HepG2 (cell line): Measurements from ENCODE around the gene NPDC1. TPM values are rescaled to one million over a fixed set of nuclear protein-coding genes. Genes with fewer than 3 reads are reported as not detected.
A peak's percentile ranks its signal among the peaks of the same experiment; 100 is the strongest.

Experiments used
- ARNT2 ChIP-seq: sonication (generic); formaldehyde crosslinking; IDR thresholded peaks from 2 replicates; pipeline ENCODE4 v1.8.0; 2022; ENCODE audit warnings: mild to moderate bottlenecking, low read depth, missing genetic modification reagents, moderate library complexity
- DMAP1 ChIP-seq: IDR thresholded peaks from 2 replicates; pipeline ENCODE4 v1.6.1; 2016
- GATAD1 ChIP-seq: IDR thresholded peaks from 2 replicates; pipeline ENCODE4 v1.6.1; 2016; ENCODE audit warnings: missing genetic modification reagents, missing compliant biosample characterization
- HINFP ChIP-seq: sonication (generic); formaldehyde crosslinking; IDR thresholded peaks from 2 replicates; pipeline ENCODE4 v1.4.0; 2020; ENCODE audit warnings: low read depth, mild to moderate bottlenecking, missing genetic modification reagents
- HOXA7 ChIP-seq: sonication (generic); formaldehyde crosslinking; IDR thresholded peaks from 2 replicates; pipeline ENCODE4 v1.8.1; 2022; ENCODE audit warnings: mild to moderate bottlenecking, missing genetic modification reagents, moderate library complexity
- KAT7 ChIP-seq: IDR thresholded peaks from 2 replicates; pipeline ENCODE4 v1.6.1; 2018; ENCODE audit warnings: borderline replicate concordance, missing compliant biosample characterization
- KLF15 ChIP-seq: sonication (generic); formaldehyde crosslinking; IDR thresholded peaks from 2 replicates; pipeline ENCODE4 v1.8.1; 2023; ENCODE audit warnings: borderline replicate concordance, mild to moderate bottlenecking, inconsistent platforms, missing genetic modification reagents, mixed read lengths
- ONECUT2 ChIP-seq: sonication (generic); formaldehyde crosslinking; IDR thresholded peaks from 2 replicates; pipeline ENCODE4 v1.4.0; 2020; ENCODE audit warnings: missing genetic modification reagents
- PRMT3 ChIP-seq: sonication (generic); formaldehyde crosslinking; IDR thresholded peaks from 2 replicates; pipeline ENCODE4 v1.8.1; 2022; ENCODE audit warnings: low read depth, mild to moderate bottlenecking, moderate library complexity, missing genetic modification reagents, borderline replicate concordance
- RFX5 ChIP-seq: IDR thresholded peaks from 2 replicates; pipeline ENCODE4 v1.6.1; 2011; ENCODE audit warnings: low read depth, low read length, improper control_type of control experiment
- SPEN ChIP-seq: sonication (generic); formaldehyde crosslinking; IDR thresholded peaks from 2 replicates; pipeline ENCODE4 v1.5.1; 2020; ENCODE audit warnings: low read depth, mild to moderate bottlenecking, missing genetic modification reagents
- U2AF1 ChIP-seq: fragments of 200-400 bp; formaldehyde crosslinking; optimal IDR thresholded peaks from 2 replicates; pipeline ENCODE3; 2017; ENCODE audit warnings: mild to moderate bottlenecking, low read depth, low read length
- ZFP36 ChIP-seq: fragments of 150-350 bp; IDR thresholded peaks from 2 replicates; pipeline ENCODE4 v1.6.1; 2018; ENCODE audit warnings: borderline replicate concordance, low read length, low read depth; ENCODE audit not compliant: partially characterized antibody
- ZNF207 ChIP-seq: fragments of 450-650 bp; IDR thresholded peaks from 2 replicates; pipeline ENCODE4 v1.6.1; 2016; ENCODE audit warnings: antibody characterized with exemption, borderline replicate concordance
- ZNF512B ChIP-seq: sonication (generic); formaldehyde crosslinking; IDR thresholded peaks from 2 replicates; pipeline ENCODE4 v1.5.1; 2020; ENCODE audit warnings: missing genetic modification reagents, mild to moderate bottlenecking, borderline replicate concordance
- ZNF569 ChIP-seq: sonication (generic); formaldehyde crosslinking; IDR thresholded peaks from 2 replicates; pipeline ENCODE4 v1.5.0; 2020; ENCODE audit warnings: mild to moderate bottlenecking, missing genetic modification reagents, moderate library complexity, borderline replicate concordance
- ZNF83 ChIP-seq: sonication (generic); formaldehyde crosslinking; IDR thresholded peaks from 2 replicates; pipeline ENCODE4 v1.4.0; 2020; ENCODE audit warnings: missing genetic modification reagents, mild to moderate bottlenecking, borderline replicate concordance
- polyA plus RNA-seq, 8 experiments: library from polyadenylated mRNA; depleted of rRNA in 3 of 8; stranded (reverse) in 7 of 8; unstranded in 1 of 8; fragments of >200 nt; fragmentation: Illumina TruSeq in 4 of 8; extraction: Trizol in 4 of 8; gene quantifications; 2 replicates each; pipeline versions ENCODE4 v1.2.1 to v1.2.3, GENCODE V29; 2011 to 2016; ENCODE audit warnings: low read depth in 4 of 8, missing spikeins in 1 of 8, mixed read lengths in 1 of 8; ENCODE audit not compliant: insufficient read depth in 1 of 8
- total RNA-seq, 5 experiments: library from RNA; depleted of rRNA; stranded (reverse); fragments of >200 nt; fragmentation: Illumina TruSeq; extraction: Trizol; gene quantifications; 2 replicates each; pipeline ENCODE4 v1.2.3, GENCODE V29; 2016; ENCODE audit warnings: low read depth in 1 of 5
- TF ChIP-seq, protein P1 (sequence below): sonication (generic); formaldehyde crosslinking; IDR thresholded peaks from 2 replicates; pipeline ENCODE4 v1.5.1; 2020; ENCODE audit warnings: missing genetic modification reagents, mild to moderate bottlenecking, borderline replicate concordance
- TF ChIP-seq, protein P2 (sequence below): sonication (generic); formaldehyde crosslinking; IDR thresholded peaks from 2 replicates; pipeline ENCODE4 v1.4.0; 2020; ENCODE audit warnings: missing genetic modification reagents, borderline replicate concordance

Gene NPDC1
- total and polyA plus RNA-seq, 2 of the 13 experiments (the other 11 are each of a cell fraction or from before 2014, with no cell fraction given): 0.84 to 5.4 TPM

GRCh38 chr9:137055385-137056364 is 9.7 kb upstream of the NPDC1 start (continued):
- TF ChIP-seq ZNF512B (CRISPR knock-in tag): 0 out of 2 replicates have a peak, but pooled peaks have one; percentile 40
- no peak for TF ChIP-seq ZNF207
- no peak for TF ChIP-seq ZNF569
- no peak for TF ChIP-seq KLF15
- peak; percentile 62 for TF ChIP-seq DMAP1 (CRISPR knock-in tag)
- no peak for TF ChIP-seq PRMT3 (CRISPR knock-in tag)
- no peak for TF ChIP-seq KAT7 (CRISPR knock-in tag)
- no peak for TF ChIP-seq ZNF83 (CRISPR knock-in tag)
- TF ChIP-seq ONECUT2 (CRISPR knock-in tag): no peak
- no peak for TF ChIP-seq HOXA7 (CRISPR knock-in tag)
- TF ChIP-seq HINFP: no peak
- TF ChIP-seq ARNT2 (CRISPR knock-in tag): peak; percentile 28; the same call in 1 of the 2 replicates
- TF ChIP-seq SPEN (CRISPR knock-in tag): peak; percentile 49
- TF ChIP-seq, protein P1, sequence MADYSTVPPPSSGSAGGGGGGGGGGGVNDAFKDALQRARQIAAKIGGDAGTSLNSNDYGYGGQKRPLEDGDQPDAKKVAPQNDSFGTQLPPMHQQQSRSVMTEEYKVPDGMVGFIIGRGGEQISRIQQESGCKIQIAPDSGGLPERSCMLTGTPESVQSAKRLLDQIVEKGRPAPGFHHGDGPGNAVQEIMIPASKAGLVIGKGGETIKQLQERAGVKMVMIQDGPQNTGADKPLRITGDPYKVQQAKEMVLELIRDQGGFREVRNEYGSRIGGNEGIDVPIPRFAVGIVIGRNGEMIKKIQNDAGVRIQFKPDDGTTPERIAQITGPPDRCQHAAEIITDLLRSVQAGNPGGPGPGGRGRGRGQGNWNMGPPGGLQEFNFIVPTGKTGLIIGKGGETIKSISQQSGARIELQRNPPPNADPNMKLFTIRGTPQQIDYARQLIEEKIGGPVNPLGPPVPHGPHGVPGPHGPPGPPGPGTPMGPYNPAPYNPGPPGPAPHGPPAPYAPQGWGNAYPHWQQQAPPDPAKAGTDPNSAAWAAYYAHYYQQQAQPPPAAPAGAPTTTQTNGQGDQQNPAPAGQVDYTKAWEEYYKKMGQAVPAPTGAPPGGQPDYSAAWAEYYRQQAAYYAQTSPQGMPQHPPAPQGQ (CRISPR knock-in tag): no peak
- TF ChIP-seq RFX5: no peak
- TF ChIP-seq ZFP36: no peak
- no peak for TF ChIP-seq U2AF1
- TF ChIP-seq, protein P2, sequence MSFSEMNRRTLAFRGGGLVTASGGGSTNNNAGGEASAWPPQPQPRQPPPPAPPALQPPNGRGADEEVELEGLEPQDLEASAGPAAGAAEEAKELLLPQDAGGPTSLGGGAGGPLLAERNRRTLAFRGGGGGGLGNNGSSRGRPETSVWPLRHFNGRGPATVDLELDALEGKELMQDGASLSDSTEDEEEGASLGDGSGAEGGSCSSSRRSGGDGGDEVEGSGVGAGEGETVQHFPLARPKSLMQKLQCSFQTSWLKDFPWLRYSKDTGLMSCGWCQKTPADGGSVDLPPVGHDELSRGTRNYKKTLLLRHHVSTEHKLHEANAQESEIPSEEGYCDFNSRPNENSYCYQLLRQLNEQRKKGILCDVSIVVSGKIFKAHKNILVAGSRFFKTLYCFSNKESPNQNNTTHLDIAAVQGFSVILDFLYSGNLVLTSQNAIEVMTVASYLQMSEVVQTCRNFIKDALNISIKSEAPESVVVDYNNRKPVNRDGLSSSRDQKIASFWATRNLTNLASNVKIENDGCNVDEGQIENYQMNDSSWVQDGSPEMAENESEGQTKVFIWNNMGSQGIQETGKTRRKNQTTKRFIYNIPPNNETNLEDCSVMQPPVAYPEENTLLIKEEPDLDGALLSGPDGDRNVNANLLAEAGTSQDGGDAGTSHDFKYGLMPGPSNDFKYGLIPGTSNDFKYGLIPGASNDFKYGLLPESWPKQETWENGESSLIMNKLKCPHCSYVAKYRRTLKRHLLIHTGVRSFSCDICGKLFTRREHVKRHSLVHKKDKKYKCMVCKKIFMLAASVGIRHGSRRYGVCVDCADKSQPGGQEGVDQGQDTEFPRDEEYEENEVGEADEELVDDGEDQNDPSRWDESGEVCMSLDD (CRISPR knock-in tag): peak; percentile 87
- peak; percentile 48; the same call in 1 of the 2 replicates for TF ChIP-seq GATAD1
